Smooth muscle cell (in vitro differentiated cells): ENCODE measurements around the gene SRRM2. TPM values are rescaled to one million over a fixed set of nuclear protein-coding genes. Genes with fewer than 3 reads are reported as not detected.
A peak's percentile ranks its signal among the peaks of the same experiment; 100 is the strongest.

Experiments used
- DNase-seq: peaks from one replicate; lab custom pipeline; 2025; ENCODE audit not compliant: unreplicated experiment; lab: John Stamatoyannopoulos, UW
- H2AFZ ChIP-seq: fragments of 200-600 bp; sonication (generic); 2 replicates; pipeline ENCODE4 v1.6.0; 2016; ENCODE audit warnings: antibody characterized with exemption, low read depth, mild to moderate bottlenecking
- H3F3A ChIP-seq: fragments of 200-600 bp; sonication (generic); 2 replicates; pipeline ENCODE4 v1.6.0; 2017; ENCODE audit warnings: antibody characterized with exemption, low read depth
- H3K27ac ChIP-seq: fragments of 200-600 bp; sonication (generic); 2 replicates; pipeline ENCODE4 v1.5.1; 2016; ENCODE audit warnings: low read depth, mild to moderate bottlenecking
- H3K27me3 ChIP-seq: fragments of 200-600 bp; sonication (generic); 2 replicates; pipeline ENCODE4 v1.6.1; 2016; ENCODE audit warnings: low read depth, mild to moderate bottlenecking
- H3K36me3 ChIP-seq: fragments of 200-600 bp; sonication (generic); 2 replicates; pipeline ENCODE4 v1.5.1; 2016; ENCODE audit warnings: low read depth
- H3K4me1 ChIP-seq: fragments of 200-600 bp; sonication (generic); 2 replicates; pipeline ENCODE4 v1.5.1; 2016; ENCODE audit warnings: low read depth
- H3K4me2 ChIP-seq: fragments of 200-600 bp; sonication (generic); 2 replicates; pipeline ENCODE4 v1.6.0; 2016; ENCODE audit warnings: mild to moderate bottlenecking
- H3K4me3 ChIP-seq: fragments of 200-600 bp; sonication (generic); 2 replicates; pipeline ENCODE4 v1.5.1; 2016; ENCODE audit warnings: mild to moderate bottlenecking
- H3K79me2 ChIP-seq: fragments of 200-600 bp; sonication (generic); 2 replicates; pipeline ENCODE4 v1.6.0; 2016; ENCODE audit warnings: low read depth, mild to moderate bottlenecking
- H3K9ac ChIP-seq: fragments of 200-600 bp; sonication (generic); 2 replicates; pipeline ENCODE4 v1.6.0; 2016; ENCODE audit warnings: low read depth
- H3K9me3 ChIP-seq: fragments of 200-600 bp; sonication (generic); replicated peaks from 2 replicates; pipeline ENCODE4 v1.5.1; 2016; ENCODE audit warnings: low read depth
- H4K20me1 ChIP-seq: fragments of 200-600 bp; sonication (generic); 2 replicates; pipeline ENCODE4 v1.6.0; 2016; ENCODE audit warnings: low read depth
- CTCF ChIP-seq: fragments of 200-600 bp; sonication (generic); IDR thresholded peaks from 2 replicates; pipeline ENCODE4 v1.5.1; 2017; ENCODE audit warnings: borderline replicate concordance, mild to moderate bottlenecking, antibody characterized with exemption; ENCODE audit not compliant: insufficient read depth, poor library complexity, severe bottlenecking
- WGBS: methylation state at CpG from one replicate; pipeline ENCODE4 v1.1.7; 2016; ENCODE audit warnings: low lambda C conversion rate; 5-methylcytosine and 5-hydroxymethylcytosine counted together
- polyA plus RNA-seq: library from polyadenylated mRNA; unstranded; fragments of >200 nt; fragmentation: Nextera tagmentation; extraction: Ambion mirVana; gene quantifications from 2 replicates; pipeline ENCODE4 v1.2.1, GENCODE V29; 2016
- total RNA-seq: library from RNA; depleted of rRNA; stranded (reverse); fragments of >200 nt; gene quantifications from 2 replicates; pipeline ENCODE4 v1.2.3, GENCODE V29; 2014

Gene SRRM2
- total and polyA plus RNA-seq, 2 experiments from 2014 or later, result 125 to 280 TPM

- Histone ChIP-seq H3K9ac (no peak overlapping the region), H3K36me3 (no peaks in the 10 kb centered on the region), H3K27me3 (peaks cover 18% of the 10 kb centered on the region), H3K4me3 (no peak overlapping the region), H3K4me1 (no peaks in the 10 kb centered on the region), H3K79me2 (no peaks in the 10 kb centered on the region), H4K20me1 (no peaks in the 10 kb centered on the region), H2AFZ (no peak overlapping the region), H3K27ac (no peak overlapping the region), H3F3A (peaks cover 4% of the 10 kb centered on the region), H3K9me3 (no peaks in the 10 kb centered on the region), H3K4me2 (no peak overlapping the region)
- TF ChIP-seq CTCF, result no peak
- 89% methylated on average over 10 of the region's 10 CpGs for WGBS
- no peak for DNase-seq
Observed at GRCh38 chr16:2792940-2793339, 40.5 kb downstream of the SRRM2 start.

GRCh38 chr16:2795395-2796143 is 43.1 kb downstream of the SRRM2 start:
- H3K79me2 ChIP-seq, result no peaks in the 10 kb centered on the region
- H4K20me1 ChIP-seq, result no peaks in the 10 kb centered on the region
- no peak overlapping the region for H2AFZ ChIP-seq
- 74% methylated on average over 7 of the region's 7 CpGs for WGBS
- H3K27me3 ChIP-seq, result peaks cover 6% of the 10 kb centered on the region
- peak overlapping the region; percentile 28 for H3K27ac ChIP-seq
- DNase-seq, result no peak
- no peak for TF ChIP-seq CTCF
- no peaks in the 10 kb centered on the region for H3K4me1 ChIP-seq
- H3K9me3 ChIP-seq, result no peaks in the 10 kb centered on the region
- no peak overlapping the region for H3K9ac ChIP-seq
- peaks cover 4% of the 10 kb centered on the region for H3F3A ChIP-seq
- H3K4me2 ChIP-seq, result no peak overlapping the region
- H3K36me3 ChIP-seq, result no peaks in the 10 kb centered on the region
- H3K4me3 ChIP-seq, result no peak overlapping the region

- Histone ChIP-seq H3K4me1 (no peaks in the 10 kb centered on the region), H3K4me2 (no peak overlapping the region), H3K9ac (no peak overlapping the region), H3K9me3 (no peaks in the 10 kb centered on the region), H3K27me3 (no peaks in the 10 kb centered on the region), H2AFZ (no peak overlapping the region), H4K20me1 (no peaks in the 10 kb centered on the region), H3F3A (peaks cover 4% of the 10 kb centered on the region), H3K79me2 (no peaks in the 10 kb centered on the region), H3K36me3 (no peaks in the 10 kb centered on the region), H3K4me3 (no peak overlapping the region), H3K27ac (no peak overlapping the region)
- no peak for TF ChIP-seq CTCF
- DNase-seq, result no peak
- WGBS, result 95% methylated on average over 26 of the region's 39 CpGs
Observed at GRCh38 chr16:2798723-2799204, 46.3 kb downstream of the SRRM2 start.
